Activated CD8-positive, alpha-beta T cell treated with anti-CD3 and anti-CD28 coated beads for 36 hours (primary cell): ENCODE results near the gene SLC47A2. TPM values are rescaled to one million over a fixed set of nuclear protein-coding genes. Genes with fewer than 3 reads are reported as not detected.

Experiments
- ATAC-seq: fragments of 200-7000 bp; cut with Tn5 transposase; one replicate; pipeline ENCODE4 v1.10.0; 2021; ENCODE audit warnings: mild to moderate bottlenecking, moderate library complexity
- CTCF ChIA-PET: fragments of 350-600 bp; sonication (Branson Sonifier 250); formaldehyde crosslinking; loops from one replicate; lab custom pipeline; 2021; ENCODE audit warnings: antibody characterized with exemption; lab: Charles Lee
- POLR2A ChIA-PET: fragments of 350-600 bp; sonication (Branson Sonifier 250); formaldehyde crosslinking; loops from one replicate; lab custom pipeline; 2021; ENCODE audit warnings: antibody characterized with exemption; lab: Charles Lee
- DNase-seq: peaks from one replicate; pipeline ENCODE4 v3.0.0-alpha.2; 2020
- H3K27ac Mint-ChIP-seq: one replicate; pipeline ENCODE4 v1.8.0; 2021; ENCODE audit warnings: mild to moderate bottlenecking, mixed read lengths
- H3K27me3 Mint-ChIP-seq: one replicate; pipeline ENCODE4 v1.8.0; 2021; ENCODE audit warnings: mixed read lengths
- H3K36me3 Mint-ChIP-seq: one replicate; pipeline ENCODE4 v1.8.0; 2021; ENCODE audit warnings: low read depth, mixed read lengths
- H3K4me1 Mint-ChIP-seq: one replicate; pipeline ENCODE4 v1.8.0; 2021; ENCODE audit warnings: low read depth, mixed read lengths
- H3K4me3 Mint-ChIP-seq: one replicate; pipeline ENCODE4 v1.8.0; 2021; ENCODE audit warnings: mild to moderate bottlenecking, moderate library complexity, mixed read lengths
- H3K9me3 Mint-ChIP-seq: one replicate; pipeline ENCODE4 v1.8.0; 2021; ENCODE audit warnings: mixed read lengths
- intact Hi-C: fragments of 100-400 bp; cut with micrococcal nuclease; formaldehyde crosslinking; loops from one replicate; pipeline ENCODE4 v1.10.0; 2022
- total RNA-seq, 2 experiments: library from RNA; stranded (reverse); gene quantifications; one replicate each; pipeline ENCODE4 v1.2.3, GENCODE V29; 2021
- TF ChIP-seq, protein P1 (sequence below): fragments of 200-600 bp; IDR thresholded peaks from one replicate; pipeline ENCODE4 v1.8.0; 2022; ENCODE audit warnings: antibody characterized with exemption, mild to moderate bottlenecking

Gene SLC47A2
- total RNA-seq, 2 experiments from 2014 or later = not detected

DNA sequence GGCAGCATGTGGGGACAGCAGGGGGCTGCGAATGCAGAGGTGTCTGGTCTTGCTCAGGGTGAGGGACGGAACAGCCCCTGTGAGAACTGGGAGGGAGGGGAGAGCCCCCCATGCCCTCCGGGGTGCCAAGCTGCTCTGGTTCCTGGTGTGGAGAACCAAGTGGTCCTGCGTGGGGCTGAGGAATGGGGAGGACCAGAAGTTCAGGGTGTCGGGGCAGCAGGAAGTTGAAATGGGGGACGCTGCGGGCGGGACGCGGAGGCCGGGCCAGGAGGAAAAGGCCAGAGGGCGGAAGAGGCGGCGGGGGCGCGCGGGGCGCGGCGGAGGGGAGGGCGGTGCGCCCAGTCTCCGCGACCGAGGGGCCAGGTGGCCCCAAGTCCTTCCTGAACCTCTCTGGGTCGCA is 28.1 kb upstream of the SLC47A2 start:
- peaks cover 2% of the 10 kb centered on the region for H3K4me1 Mint-ChIP-seq
- H3K27me3 Mint-ChIP-seq = no peaks in the 10 kb centered on the region
- DNase-seq = no peak
- intact Hi-C loops = no loop called here
- H3K36me3 Mint-ChIP-seq = no peaks in the 10 kb centered on the region
- TF ChIP-seq, protein P1, sequence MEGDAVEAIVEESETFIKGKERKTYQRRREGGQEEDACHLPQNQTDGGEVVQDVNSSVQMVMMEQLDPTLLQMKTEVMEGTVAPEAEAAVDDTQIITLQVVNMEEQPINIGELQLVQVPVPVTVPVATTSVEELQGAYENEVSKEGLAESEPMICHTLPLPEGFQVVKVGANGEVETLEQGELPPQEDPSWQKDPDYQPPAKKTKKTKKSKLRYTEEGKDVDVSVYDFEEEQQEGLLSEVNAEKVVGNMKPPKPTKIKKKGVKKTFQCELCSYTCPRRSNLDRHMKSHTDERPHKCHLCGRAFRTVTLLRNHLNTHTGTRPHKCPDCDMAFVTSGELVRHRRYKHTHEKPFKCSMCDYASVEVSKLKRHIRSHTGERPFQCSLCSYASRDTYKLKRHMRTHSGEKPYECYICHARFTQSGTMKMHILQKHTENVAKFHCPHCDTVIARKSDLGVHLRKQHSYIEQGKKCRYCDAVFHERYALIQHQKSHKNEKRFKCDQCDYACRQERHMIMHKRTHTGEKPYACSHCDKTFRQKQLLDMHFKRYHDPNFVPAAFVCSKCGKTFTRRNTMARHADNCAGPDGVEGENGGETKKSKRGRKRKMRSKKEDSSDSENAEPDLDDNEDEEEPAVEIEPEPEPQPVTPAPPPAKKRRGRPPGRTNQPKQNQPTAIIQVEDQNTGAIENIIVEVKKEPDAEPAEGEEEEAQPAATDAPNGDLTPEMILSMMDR = no peak
- H3K4me3 Mint-ChIP-seq = peak overlapping the region; percentile 70
- H3K9me3 Mint-ChIP-seq = no peaks in the 10 kb centered on the region
- ChIA-PET CTCF (interaction anchor here (0.6 to 2.1 kb wide), 32 partner anchors 8 to 252 kb away, joined by 3 to 18 read pairs (median 4); partner anchors contain the start of genes ALDH3A2, SLC47A1 and ULK2), POLR2A (no interaction called here)
- peak overlapping the region; percentile 18 for H3K27ac Mint-ChIP-seq
- peak; percentile 12 for ATAC-seq

DNA sequence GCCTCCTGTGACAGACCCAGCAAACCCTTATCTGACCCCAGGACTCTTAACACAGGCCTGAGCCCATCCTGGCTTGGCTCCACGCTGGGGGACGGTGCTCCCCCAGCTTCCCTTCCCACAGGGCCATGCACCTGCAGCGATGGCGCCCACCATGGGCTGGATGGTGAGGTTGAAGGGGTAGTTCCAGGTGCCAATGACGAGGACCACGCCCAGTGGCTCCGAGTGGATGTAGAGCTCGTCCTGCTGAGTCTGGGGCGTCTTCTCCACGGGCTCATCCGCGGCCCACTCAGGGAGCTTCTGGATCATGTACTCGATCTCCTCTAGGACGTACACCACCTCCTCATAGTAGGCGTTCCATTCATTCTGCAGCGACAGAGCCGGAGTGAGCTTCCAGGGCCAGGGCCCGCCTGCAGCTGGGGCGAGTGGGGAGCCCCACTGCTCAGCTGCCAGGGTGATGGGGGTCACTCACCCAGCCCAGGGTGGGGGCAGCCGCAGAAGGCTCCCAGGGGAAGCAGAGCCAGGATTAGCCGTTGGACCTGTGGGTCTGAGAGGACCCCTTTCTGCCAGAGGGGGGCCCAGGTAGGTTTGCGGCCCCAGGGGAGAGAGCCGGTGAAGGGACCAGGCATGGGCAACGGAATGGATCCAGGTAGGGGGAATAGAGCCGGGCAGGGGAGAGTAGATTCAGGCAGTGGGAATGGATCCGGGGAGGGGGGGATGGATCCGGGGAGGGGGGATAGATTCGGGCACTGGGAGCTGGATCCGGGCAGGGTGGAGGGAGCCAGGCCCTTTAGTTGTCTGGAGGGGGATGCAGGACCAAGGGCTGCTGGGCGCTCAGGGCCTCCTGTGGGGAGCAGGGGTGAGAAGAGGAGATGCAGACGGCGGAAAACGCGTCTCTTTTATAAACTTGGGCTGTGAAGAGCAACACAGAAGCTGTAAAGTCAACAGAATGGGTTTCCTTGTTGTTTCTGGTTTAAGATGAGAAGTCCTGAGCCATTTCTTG is 27.0 kb upstream of the SLC47A2 start:
- Mint-ChIP-seq H3K36me3 (no peaks in the 10 kb centered on the region), H3K9me3 (no peaks in the 10 kb centered on the region), H3K4me3 (no peak overlapping the region), H3K27me3 (no peaks in the 10 kb centered on the region), H3K4me1 (peaks cover 2% of the 10 kb centered on the region), H3K27ac (no peak overlapping the region)
- DNase-seq (no peak), ATAC-seq (no peak)
- intact Hi-C loops = no loop called here
- CTCF ChIA-PET = interaction anchor here (1.6 to 3.1 kb wide), 4 partner anchors 10 to 72 kb away, joined by 7 to 12 read pairs (median 9); no protein-coding TSS in a partner anchor
- POLR2A ChIA-PET = no interaction called here
- TF ChIP-seq, protein P1 = no peak

DNA sequence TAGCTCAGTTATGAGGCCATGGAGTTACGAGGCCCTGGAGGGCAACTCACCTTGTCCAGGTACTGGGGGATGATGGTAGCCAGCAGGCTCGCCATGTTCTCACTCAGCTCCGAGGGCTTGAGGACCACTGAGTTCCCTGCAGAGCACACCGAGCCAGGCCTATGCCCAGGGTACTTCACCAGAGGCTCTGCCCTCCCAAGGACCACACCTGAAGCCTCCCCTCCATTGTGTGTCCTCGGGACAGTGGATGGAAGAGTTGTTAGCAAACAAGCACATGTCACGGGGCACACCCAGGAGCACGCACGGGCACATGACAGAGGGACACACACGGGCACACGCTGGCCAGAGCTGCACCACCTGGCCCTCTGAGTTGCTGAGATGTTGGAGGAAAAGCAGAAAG is 26.1 kb upstream of the SLC47A2 start:
- ChIA-PET CTCF (interaction anchor here (3.1 kb wide), 1 partner anchor 24 kb away, joined by 12 read pairs; no protein-coding TSS in a partner anchor), POLR2A (no interaction called here)
- TF ChIP-seq, protein P1 = no peak
- ATAC-seq (no peak), DNase-seq (no peak)
- no peak overlapping the region for H3K27ac Mint-ChIP-seq
- no peak overlapping the region for H3K4me3 Mint-ChIP-seq
- no peaks in the 10 kb centered on the region for H3K36me3 Mint-ChIP-seq
- no peaks in the 10 kb centered on the region for H3K27me3 Mint-ChIP-seq
- peaks cover 2% of the 10 kb centered on the region for H3K4me1 Mint-ChIP-seq
- no peaks in the 10 kb centered on the region for H3K9me3 Mint-ChIP-seq
- intact Hi-C loops = no loop called here

DNA sequence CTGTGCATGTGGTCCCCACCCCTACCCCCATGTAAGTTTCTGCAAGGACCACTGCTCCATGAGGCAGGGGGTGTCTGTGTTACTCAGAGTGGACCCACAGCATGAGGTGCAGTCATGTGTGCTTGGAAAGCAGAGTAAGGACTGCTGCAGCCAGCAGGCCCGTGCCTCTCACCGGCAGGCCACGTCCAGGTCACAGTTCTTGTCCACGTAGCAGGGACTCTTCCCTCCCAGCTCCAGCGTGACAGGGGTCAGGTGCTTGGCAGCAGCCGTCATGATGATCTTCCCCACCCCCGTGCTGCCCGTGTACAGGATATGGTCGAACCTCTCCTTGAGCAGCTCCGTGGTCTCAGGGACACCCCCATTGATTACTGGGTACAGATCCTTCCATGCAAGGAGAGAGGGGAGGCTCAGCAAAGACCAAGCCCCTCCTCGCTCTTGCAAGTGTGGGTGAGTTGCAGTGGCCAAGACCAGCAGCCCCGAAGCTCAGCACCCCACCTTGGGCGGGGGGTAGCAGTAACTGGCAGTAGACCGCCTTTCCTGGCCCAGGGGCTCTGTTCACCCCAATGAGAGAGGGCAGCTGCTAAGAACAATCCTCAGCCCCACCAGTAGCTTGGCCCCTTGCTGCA is 25.6 kb upstream of the SLC47A2 start:
- Mint-ChIP-seq H3K27me3 (no peaks in the 10 kb centered on the region), H3K36me3 (no peaks in the 10 kb centered on the region), H3K4me1 (peaks cover 2% of the 10 kb centered on the region), H3K27ac (no peak overlapping the region), H3K9me3 (no peaks in the 10 kb centered on the region), H3K4me3 (no peak overlapping the region)
- DNase-seq (no peak), ATAC-seq (no peak)
- ChIA-PET CTCF (interaction anchor here (3.1 kb wide), 1 partner anchor 25 kb away, joined by 12 read pairs; no protein-coding TSS in a partner anchor), POLR2A (no interaction called here)
- intact Hi-C loops = no loop called here
- TF ChIP-seq, protein P1 = no peak
